ENCODE results near the gene ZFP69. TPM values are rescaled to one million over a fixed set of nuclear protein-coding genes. Genes with fewer than 3 reads are reported as not detected.

The ZFP69 gene
- total RNA-seq = 3.0 and 3.7 TPM in 2 replicates

DNA sequence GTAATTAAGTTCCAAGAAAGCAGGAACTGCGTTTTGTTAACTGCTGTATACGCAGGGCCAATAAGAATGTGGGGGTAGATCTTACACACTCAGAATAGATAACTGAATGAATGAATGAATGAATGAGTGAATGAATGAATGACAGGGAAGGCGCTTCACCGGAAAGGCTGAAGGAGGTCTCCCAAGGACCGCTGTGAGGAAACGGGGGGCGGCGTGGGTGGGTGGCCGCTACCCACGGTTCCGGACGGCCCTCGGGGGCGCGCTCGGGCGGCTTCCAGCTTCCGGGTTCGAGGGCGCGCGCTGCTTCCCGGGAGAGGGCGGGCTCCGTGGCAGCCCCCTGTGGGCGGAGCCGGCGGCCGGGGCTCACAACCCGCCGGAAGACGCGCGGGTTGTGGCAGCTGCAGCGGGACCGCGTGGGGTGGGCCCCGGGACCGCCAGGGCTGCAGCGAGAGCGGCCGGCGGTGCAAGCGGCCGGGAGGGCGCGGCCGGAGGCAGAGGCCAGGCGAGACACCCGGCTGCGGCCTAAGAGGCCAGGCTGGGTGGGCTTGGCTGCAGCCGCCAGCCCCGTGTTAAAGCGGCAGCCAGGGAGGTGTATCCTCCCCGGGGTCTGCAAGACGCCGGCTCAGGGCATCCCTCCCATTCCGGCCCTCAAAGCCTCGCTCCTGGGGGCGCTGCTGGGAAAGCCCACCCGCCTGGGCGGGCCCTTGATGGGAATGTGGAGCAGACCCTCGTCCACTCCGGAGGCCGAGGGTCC lies at the start of gene ZFP69:
Gene ZFP69, plus strand, starts transcription at position 367 of the 754 bp plus-strand sequence. CDS start 2,072 bp downstream, outside the sequence.

GRCh38 chr1:40449684-40450494 lies 27.2 kb upstream of the ZFP69 start, which contains the start of gene ZFP69B:
ZFP69B (plus strand) TSS chr1:40450476; CDS start chr1:40450962, 486 bp downstream.

DNA sequence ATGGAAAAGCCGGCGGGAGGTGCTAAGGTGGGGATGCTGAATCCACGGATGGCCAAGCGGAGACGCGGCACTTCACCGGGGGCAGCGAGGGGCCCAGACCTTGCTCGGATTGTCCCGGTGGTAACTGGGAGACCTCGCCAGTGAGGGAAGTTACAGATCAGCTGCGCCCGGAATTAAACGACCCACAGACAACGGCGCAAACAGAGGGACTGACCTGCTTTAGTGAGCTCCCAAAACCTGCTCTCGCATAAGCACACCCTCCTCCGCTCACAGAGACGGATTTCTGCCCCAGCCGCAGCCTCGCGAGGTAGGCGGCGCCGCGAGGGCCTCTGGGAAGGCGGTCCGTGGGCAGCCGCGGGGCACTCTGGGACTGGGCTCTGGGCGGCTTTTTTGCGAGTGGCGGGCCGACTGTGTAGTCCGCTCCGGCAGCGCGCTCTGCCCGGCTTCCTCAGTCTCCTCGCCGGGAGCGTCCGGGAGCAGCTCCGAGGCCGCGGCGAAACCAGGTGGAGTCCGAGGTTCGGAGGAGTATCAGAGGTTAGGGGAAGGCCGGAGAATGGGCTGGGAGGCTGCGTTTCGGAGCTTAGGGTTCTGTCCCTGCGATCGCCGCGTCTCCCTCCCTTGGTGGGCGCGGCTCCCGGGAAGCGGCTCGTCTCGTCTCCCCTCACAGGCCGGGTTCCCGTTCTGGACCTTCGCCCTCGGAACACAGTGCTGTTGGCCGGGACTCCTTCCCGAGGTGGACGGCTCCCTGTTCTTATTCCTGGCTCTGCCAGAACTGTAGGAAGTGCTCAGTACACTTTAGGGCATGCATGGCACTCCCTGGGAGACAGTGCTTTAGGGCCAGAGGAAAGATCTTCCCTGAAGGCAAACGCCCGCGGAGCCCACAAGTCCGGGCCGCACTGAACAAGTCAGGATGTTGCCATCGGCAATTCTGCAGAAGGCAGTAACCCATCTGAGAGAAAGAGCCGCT lies 31.6 kb downstream of the ZFP69 start, which contains the start of gene EXO5:
Gene EXO5, plus strand, starts transcription at position 393 of the 967 bp plus-strand sequence. CDS start 5,778 bp downstream, outside the sequence.

GRCh38 chr1:40531381-40532061 lies 54.4 kb downstream of the ZFP69 start, which contains the start of gene ZNF684:
ZNF684 (plus strand) TSS chr1:40531637; CDS start chr1:40533167, 1,530 bp downstream.

Other genes with a start within 250 kb of the ZFP69 start
- not detected in 2 replicates for gene TMCO2, start 229.4 kb upstream of the ZFP69 start, total RNA-seq
- 58.8 and 76.5 TPM in 2 replicates for gene ZMPSTE24, start 219.1 kb upstream of the ZFP69 start, total RNA-seq
- 0.59 and 0.78 TPM in 2 replicates for gene COL9A2, start 160.0 kb upstream of the ZFP69 start, total RNA-seq
- 13.1 and 25.0 TPM in 2 replicates for gene SMAP2, start 103.6 kb upstream of the ZFP69 start, total RNA-seq
- 3.9 and 8.2 TPM in 2 replicates for gene ZFP69B, start 26.8 kb upstream of the ZFP69 start, total RNA-seq
- 5.9 and 9.6 TPM in 2 replicates for gene EXO5, start 31.5 kb downstream of the ZFP69 start, total RNA-seq
- gene ZNF684, start 54.3 kb downstream of the ZFP69 start, total RNA-seq = 3.8 and 6.2 TPM in 2 replicates
- gene RIMS3, start 188.4 kb downstream of the ZFP69 start, total RNA-seq = under 0.01 and 0.09 TPM in 2 replicates
- 13.4 and 22.4 TPM in 2 replicates for gene NFYC, start 214.4 kb downstream of the ZFP69 start, total RNA-seq